Pancreas (tissue), 10 donors: ENCODE results near the gene POLR2H. TPM values are rescaled to one million over a fixed set of nuclear protein-coding genes. Genes with fewer than 3 reads are reported as not detected.

ENCODE experiments used
- ATAC-seq, 4 donors: fragments of 200-7000 bp; cut with Tn5 transposase; one replicate each; pipeline versions ENCODE4 v1.8.0 to v1.9.1; 2020; ENCODE audit warnings: mild to moderate bottlenecking in 4 of 4, moderate library complexity in 4 of 4
- DNase-seq, 6 donors: peaks; one replicate each; pipeline ENCODE4 v3.0.0-alpha.2; 2020
- FAIRE-seq: peaks from 2 replicates; lab custom pipeline; 2012; peaks lifted over from hg19 to GRCh38; lab: Jason Lieb, UNC
- H3K27ac ChIP-seq, 4 donors: fragments of 200-600 bp; sonication (generic); 1 replicate in 3 of 4; 2 replicates in 1 of 4; pipeline versions ENCODE4 v1.5.0 to v1.8.0; 2020
- H3K27me3 ChIP-seq, 4 donors: fragments of 200-600 bp; one replicate each; pipeline ENCODE4 v1.8.0; 2021
- H3K36me3 ChIP-seq, 3 donors: fragments of 200-600 bp; sonication (generic) in 1 of 3; one replicate each; pipeline versions ENCODE4 v1.5.0 to v1.8.0; 2020 to 2021
- H3K4me1 ChIP-seq, 3 donors: fragments of 200-600 bp; one replicate each; pipeline ENCODE4 v1.8.0; 2021
- H3K4me3 ChIP-seq, 4 donors: fragments of 200-600 bp; sonication (generic) in 2 of 4; one replicate each; pipeline versions ENCODE4 v1.5.0 to v1.8.0; 2020 to 2021
- H3K9me3 ChIP-seq, 4 donors: fragments of 200-600 bp; one replicate each; pipeline ENCODE4 v1.8.0; 2021
- WGBS, 2 donors: extraction: QIAGEN DNeasy Blood & Tissue Kit; methylation state at CpG; one replicate each; pipeline ENCODE4 v1.1.7; 2013; 5-methylcytosine and 5-hydroxymethylcytosine counted together
- intact Hi-C, 3 donors: fragments of 100-400 bp; cut with DNase I; formaldehyde crosslinking; loops; one replicate each; pipeline versions ENCODE4 v1.11.1 to v1.14.2; 2022
- polyA plus RNA-seq, 2 donors: library from polyadenylated mRNA; stranded (reverse); fragments of 200-250 nt; gene quantifications; one replicate each; pipeline ENCODE4 v1.2.3, GENCODE V29; 2013
- total RNA-seq, 6 donors: library from RNA; stranded (reverse); fragmentation: NEBNext Ultra II Directional in 4 of 6; extraction: Animal tissue kit (Norgen Biotek cat#: 25700) in 4 of 6; gene quantifications; one replicate each; pipeline versions ENCODE4 v1.2.1 to v1.2.4, GENCODE V29; 2021 to 2023
- TF ChIP-seq, protein P1 (sequence below), 4 donors: fragments of 200-600 bp; sonication (generic) in 3 of 4; IDR thresholded peaks; one replicate each; pipeline versions ENCODE4 v1.5.0 to v1.8.0; 2021; ENCODE audit warnings: antibody characterized with exemption in 4 of 4
- donor health status: healthy with polysubstance abuse.
- donor health status: DM: no; HTN: no; CAD: no; lungs with moderate emphysema.
- donor health status: DM: no; HTN: no; CAD: no.
- donor health status: control.
- donor health status: control.
- donor health status: Bipolar disorder and iron deficiency.
- donor health status: DM: yes; HTN: yes; CAD: no.
- donor health status: DM: no; HTN: no; CAD: no.
- donor health status: DM: no; HTN: no; CAD: no.
- donor health status: DM: yes; HTN: yes; CAD: no.

The POLR2H gene
- total and polyA plus RNA-seq, 8 donors: 19.7 to 116 (median 28.8) TPM

DNA sequence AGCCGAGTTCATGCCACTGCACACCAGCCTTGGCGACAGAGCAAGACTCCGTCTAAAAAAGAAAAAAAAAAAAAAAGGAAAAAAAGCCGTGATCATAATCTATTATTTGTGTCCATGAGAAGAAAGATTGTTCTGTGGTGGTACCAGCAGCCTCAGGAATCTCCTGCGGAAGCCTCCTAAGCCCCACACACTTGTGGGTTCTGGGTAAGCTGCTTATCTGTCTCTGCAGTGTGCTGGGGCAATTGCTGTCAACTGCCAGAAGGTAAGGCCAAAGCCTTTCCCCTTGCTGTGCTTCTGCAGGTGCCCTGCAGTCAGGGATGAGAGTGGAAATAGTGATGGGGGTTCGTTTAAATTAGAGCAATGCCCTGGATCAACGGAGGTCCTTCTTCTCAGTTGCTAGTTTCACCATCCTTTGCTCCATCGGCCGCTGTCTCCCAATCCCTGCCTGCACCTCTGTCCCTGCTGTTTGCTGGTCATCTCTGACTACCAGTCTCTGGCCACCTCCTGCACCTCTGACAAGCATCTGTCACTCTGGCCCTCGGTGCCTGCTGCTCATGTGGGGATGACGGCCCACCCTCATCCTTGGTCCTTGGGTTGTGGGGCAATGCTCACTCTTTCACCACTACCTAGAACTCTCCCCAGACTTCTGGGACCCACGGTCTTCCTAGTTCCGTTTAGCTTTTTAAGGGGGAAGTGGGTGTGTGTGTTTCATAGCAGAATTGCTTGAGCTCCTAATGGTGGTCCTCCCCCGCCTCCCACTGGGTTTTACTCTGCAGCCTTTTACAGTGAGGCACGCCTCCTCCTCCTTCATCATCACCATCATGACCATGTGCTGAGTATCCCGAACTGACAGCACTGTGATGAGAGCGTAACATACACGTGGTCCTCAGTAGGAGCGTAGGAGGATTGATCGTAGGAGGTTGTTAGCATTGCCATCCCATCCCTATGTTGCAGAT lies 43.8 kb downstream of the POLR2H start:
- no peak for DNase-seq
- H3K27me3 ChIP-seq: no peaks in the 10 kb centered on the region
- no peak overlapping the region for H3K4me3 ChIP-seq
- H3K4me1 ChIP-seq: no peaks in the 10 kb centered on the region
- no peak for FAIRE-seq
- ATAC-seq: no peak
- 74 to 78% methylated on average over 20 of the region's 20 CpGs for WGBS, 2 donors
- TF ChIP-seq, protein P1, sequence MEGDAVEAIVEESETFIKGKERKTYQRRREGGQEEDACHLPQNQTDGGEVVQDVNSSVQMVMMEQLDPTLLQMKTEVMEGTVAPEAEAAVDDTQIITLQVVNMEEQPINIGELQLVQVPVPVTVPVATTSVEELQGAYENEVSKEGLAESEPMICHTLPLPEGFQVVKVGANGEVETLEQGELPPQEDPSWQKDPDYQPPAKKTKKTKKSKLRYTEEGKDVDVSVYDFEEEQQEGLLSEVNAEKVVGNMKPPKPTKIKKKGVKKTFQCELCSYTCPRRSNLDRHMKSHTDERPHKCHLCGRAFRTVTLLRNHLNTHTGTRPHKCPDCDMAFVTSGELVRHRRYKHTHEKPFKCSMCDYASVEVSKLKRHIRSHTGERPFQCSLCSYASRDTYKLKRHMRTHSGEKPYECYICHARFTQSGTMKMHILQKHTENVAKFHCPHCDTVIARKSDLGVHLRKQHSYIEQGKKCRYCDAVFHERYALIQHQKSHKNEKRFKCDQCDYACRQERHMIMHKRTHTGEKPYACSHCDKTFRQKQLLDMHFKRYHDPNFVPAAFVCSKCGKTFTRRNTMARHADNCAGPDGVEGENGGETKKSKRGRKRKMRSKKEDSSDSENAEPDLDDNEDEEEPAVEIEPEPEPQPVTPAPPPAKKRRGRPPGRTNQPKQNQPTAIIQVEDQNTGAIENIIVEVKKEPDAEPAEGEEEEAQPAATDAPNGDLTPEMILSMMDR (IDR thresholded peaks at IDR 0.05): no peak
- no peaks in the 10 kb centered on the region for H3K9me3 ChIP-seq
- intact Hi-C loops: no loop called here
- no peak overlapping the region for H3K27ac ChIP-seq
- no peaks in the 10 kb centered on the region for H3K36me3 ChIP-seq

- Histone ChIP-seq H3K27ac (no peak overlapping the region), H3K36me3 (no peaks in the 10 kb centered on the region), H3K4me1 (no peaks in the 10 kb centered on the region), H3K4me3 (no peak overlapping the region), H3K27me3 (no peaks in the 10 kb centered on the region), H3K9me3 (no peaks in the 10 kb centered on the region)
- intact Hi-C loops: no loop called here
- TF ChIP-seq, protein P1 (IDR thresholded peaks at IDR 0.05): no peak
- 85 to 86% methylated on average over 8 of the region's 8 CpGs for WGBS, 2 donors
- ATAC-seq: no peak
- DNase-seq: no peak
- FAIRE-seq: no peak
Measured at GRCh38 chr3:184409331-184409926, 47.9 kb downstream of the POLR2H start.

DNA sequence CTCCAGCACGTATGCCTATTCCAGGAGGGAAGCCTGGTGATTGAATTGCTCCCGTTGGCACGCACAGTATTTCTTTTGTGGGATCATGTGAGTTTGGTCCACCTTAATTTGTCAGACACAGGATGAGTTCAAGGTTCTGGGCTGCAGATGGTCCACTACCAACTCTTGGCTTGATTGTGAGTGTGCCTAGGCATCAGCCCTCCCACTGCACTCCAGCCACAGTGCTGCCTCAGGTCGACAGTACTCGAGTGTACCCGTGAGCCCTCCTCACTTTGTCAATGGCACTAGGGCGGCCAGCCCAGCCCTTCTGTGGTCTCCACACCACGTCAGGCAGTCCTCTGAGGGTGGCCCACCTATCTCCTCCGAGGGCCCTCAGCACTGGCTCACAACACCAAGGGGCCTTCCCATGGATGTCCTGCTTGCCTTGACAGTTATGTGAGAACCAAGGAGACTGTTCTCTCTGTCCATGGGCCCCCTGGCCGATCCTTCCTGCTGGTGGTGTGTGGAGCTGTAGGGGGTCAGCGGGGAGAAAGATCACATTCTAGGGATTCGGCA lies 48.5 kb downstream of the POLR2H start:
- H3K27me3 ChIP-seq: no peaks in the 10 kb centered on the region
- TF ChIP-seq, protein P1 (IDR thresholded peaks at IDR 0.05): no peak
- no peaks in the 10 kb centered on the region for H3K4me1 ChIP-seq
- no peak for FAIRE-seq
- H3K36me3 ChIP-seq: no peaks in the 10 kb centered on the region
- 61 to 79% methylated on average over 12 of the region's 12 CpGs for WGBS, 2 donors
- no peak for DNase-seq
- no peak for ATAC-seq
- H3K4me3 ChIP-seq: no peak overlapping the region
- no peak overlapping the region for H3K27ac ChIP-seq
- intact Hi-C loops: no loop called here
- no peaks in the 10 kb centered on the region for H3K9me3 ChIP-seq

GRCh38 chr3:184414418-184415202 lies 53.1 kb downstream of the POLR2H start:
- TF ChIP-seq, protein P1 (IDR thresholded peaks at IDR 0.05): no peak
- ATAC-seq (no peak), FAIRE-seq (no peak), DNase-seq (no peak)
- H3K4me3 ChIP-seq: no peak overlapping the region
- no peaks in the 10 kb centered on the region for H3K4me1 ChIP-seq
- no peaks in the 10 kb centered on the region for H3K36me3 ChIP-seq
- no peaks in the 10 kb centered on the region for H3K9me3 ChIP-seq
- intact Hi-C loops: no loop called here
- H3K27ac ChIP-seq: no peak overlapping the region
- H3K27me3 ChIP-seq: no peaks in the 10 kb centered on the region
- whole genome bisulfite sequencing, 2 donors: 78 to 84% methylated on average over 16 of the region's 16 CpGs
